Panc1 (cell line): ENCODE data around the gene TGFB1I1.

ENCODE experiments used
- CTCF ChIP-seq: fragments of 450-650 bp; IDR thresholded peaks from 2 replicates; pipeline ENCODE4 v1.5.1; 2017; ENCODE audit warnings: mild to moderate bottlenecking
- POLR2AphosphoS5 ChIP-seq: IDR thresholded peaks from 2 replicates; pipeline ENCODE4 v1.6.1; 2012; ENCODE audit warnings: mild to moderate bottlenecking, low read depth, low read length, moderate library complexity

DNA sequence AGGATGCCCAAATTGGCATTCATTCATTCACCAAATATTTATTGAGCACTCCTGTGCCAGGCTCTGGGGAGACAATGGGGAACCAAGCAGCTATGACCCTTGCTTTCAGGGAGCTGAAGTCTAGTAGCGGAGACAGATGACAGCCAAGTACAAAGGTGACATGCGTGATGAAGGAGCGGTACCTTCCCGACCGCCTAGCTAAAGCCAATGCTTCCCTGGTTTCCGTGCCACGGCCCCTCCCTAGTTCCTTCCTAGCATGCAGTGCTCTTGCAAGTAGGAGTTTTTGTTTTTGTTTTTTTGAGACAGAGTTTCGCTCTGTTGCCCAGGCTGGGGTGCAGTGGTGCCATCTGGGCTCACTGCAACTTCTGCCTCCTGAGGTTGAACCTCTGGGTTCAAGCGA is 7.8 kb downstream of the TGFB1I1 start:
- TF ChIP-seq CTCF (no peak), POLR2AphosphoS5 (no peak)
